PC-3 (cell line): ENCODE results near the gene NEDD4L. TPM values are rescaled to one million over a fixed set of nuclear protein-coding genes. Genes with fewer than 3 reads are reported as not detected.

Experiments used
- ATAC-seq: fragments of 200-7000 bp; cut with Tn5 transposase; 2 replicates; pipeline ENCODE4 v1.9.1; 2020; ENCODE audit warnings: mild to moderate bottlenecking, moderate library complexity
- BruUV-seq: library from RNA; stranded (reverse); fragments of 400-500 nt; replicated peaks from 2 replicates; lab custom pipeline; 2021; lab: Mats Ljungman, UMichigan
- CTCF ChIA-PET: fragments of 300-600 bp; sonication (Branson Sonifier 250); formaldehyde crosslinking; loops from one replicate; lab custom pipeline; 2022; ENCODE audit warnings: antibody characterized with exemption; lab: Charles Lee
- POLR2A ChIA-PET: fragments of 300-600 bp; sonication (Branson Sonifier 250); formaldehyde crosslinking; loops from one replicate; lab custom pipeline; 2022; ENCODE audit warnings: antibody characterized with exemption; ENCODE audit not compliant: unreplicated experiment; lab: Charles Lee
- DNase-seq: peaks from one replicate; pipeline ENCODE4 v3.0.0-alpha.2; 2015
- H2AFZ ChIP-seq: fragments of 300-600 bp; sonication (generic); 2 replicates; pipeline ENCODE4 v1.6.0; 2016; ENCODE audit warnings: antibody characterized with exemption, low read length
- H3F3A ChIP-seq: fragments of 300-600 bp; sonication (generic); one replicate; pipeline ENCODE4 v1.6.0; 2017; ENCODE audit warnings: antibody characterized with exemption, low read length, control low read depth, mild to moderate bottlenecking; ENCODE audit not compliant: unreplicated experiment
- H3K27ac ChIP-seq: fragments of 300-600 bp; sonication (generic); 2 replicates; pipeline ENCODE4 v1.5.1; 2016; ENCODE audit warnings: mild to moderate bottlenecking, low read length
- H3K27me3 ChIP-seq: fragments of 300-600 bp; sonication (generic); 2 replicates; pipeline ENCODE4 v1.6.1; 2016; ENCODE audit warnings: low read length, mixed read lengths
- H3K36me3 ChIP-seq: fragments of 300-600 bp; sonication (generic); 2 replicates; pipeline ENCODE4 v1.6.1; 2016; ENCODE audit warnings: low read depth, mixed run types, low read length, mixed read lengths
- H3K4me1 ChIP-seq: fragments of 300-600 bp; sonication (generic); 2 replicates; pipeline ENCODE4 v1.5.1; 2016; ENCODE audit warnings: low read length; ENCODE audit not compliant: insufficient read depth
- H3K4me2 ChIP-seq: fragments of 300-600 bp; sonication (generic); 2 replicates; pipeline ENCODE4 v1.6.0; 2016; ENCODE audit warnings: low read length
- H3K4me3 ChIP-seq: fragments of 300-600 bp; sonication (generic); 2 replicates; pipeline ENCODE4 v1.5.1; 2016; ENCODE audit warnings: mild to moderate bottlenecking, low read length, mixed read lengths
- H3K79me2 ChIP-seq: fragments of 300-600 bp; sonication (generic); 2 replicates; pipeline ENCODE4 v1.6.1; 2017; ENCODE audit warnings: low read length, mixed read lengths
- H3K9ac ChIP-seq: fragments of 300-600 bp; sonication (generic); 2 replicates; pipeline ENCODE4 v1.6.0; 2016; ENCODE audit warnings: mild to moderate bottlenecking, low read length
- H3K9me2 ChIP-seq: fragments of 300-600 bp; sonication (generic); replicated peaks from 2 replicates; pipeline ENCODE4 v1.6.1; 2016; ENCODE audit warnings: mixed run types, low read length, mixed read lengths
- H3K9me3 ChIP-seq: fragments of 300-600 bp; sonication (generic); 2 replicates; pipeline ENCODE4 v1.6.1; 2016; ENCODE audit warnings: low read length, mixed read lengths
- H4K20me1 ChIP-seq: fragments of 300-600 bp; sonication (generic); 2 replicates; pipeline ENCODE4 v1.6.1; 2016; ENCODE audit warnings: low read length, mixed read lengths
- EZH2 ChIP-seq: fragments of 300-600 bp; sonication (generic); IDR thresholded peaks from one replicate; pipeline ENCODE4 v1.6.1; 2017; ENCODE audit warnings: antibody characterized with exemption, mild to moderate bottlenecking, low read length; ENCODE audit not compliant: unreplicated experiment
- EZH2phosphoT487 ChIP-seq: fragments of 300-600 bp; sonication (generic); IDR thresholded peaks from 2 replicates; pipeline ENCODE4 v1.6.1; 2018; ENCODE audit warnings: mild to moderate bottlenecking, antibody characterized with exemption, low read length, borderline replicate concordance
- intact Hi-C: fragments of 100-400 bp; cut with micrococcal nuclease; formaldehyde crosslinking; loops from 2 replicates; pipeline ENCODE4 v1.9.0; 2023
- total RNA-seq: library from RNA; depleted of rRNA; stranded (reverse); fragments of >200 nt; gene quantifications from 2 replicates; pipeline ENCODE4 v1.2.3, GENCODE V29; 2014
- TF ChIP-seq, protein P1 (sequence below): fragments of 300-600 bp; sonication (generic); conservative IDR thresholded peaks from 2 replicates; pipeline ENCODE4 v1.5.1; 2017; ENCODE audit warnings: antibody characterized with exemption, low read depth, mild to moderate bottlenecking, low read length

The NEDD4L gene
- total RNA-seq, 1 experiment from 2014 or later = 105 TPM

DNA sequence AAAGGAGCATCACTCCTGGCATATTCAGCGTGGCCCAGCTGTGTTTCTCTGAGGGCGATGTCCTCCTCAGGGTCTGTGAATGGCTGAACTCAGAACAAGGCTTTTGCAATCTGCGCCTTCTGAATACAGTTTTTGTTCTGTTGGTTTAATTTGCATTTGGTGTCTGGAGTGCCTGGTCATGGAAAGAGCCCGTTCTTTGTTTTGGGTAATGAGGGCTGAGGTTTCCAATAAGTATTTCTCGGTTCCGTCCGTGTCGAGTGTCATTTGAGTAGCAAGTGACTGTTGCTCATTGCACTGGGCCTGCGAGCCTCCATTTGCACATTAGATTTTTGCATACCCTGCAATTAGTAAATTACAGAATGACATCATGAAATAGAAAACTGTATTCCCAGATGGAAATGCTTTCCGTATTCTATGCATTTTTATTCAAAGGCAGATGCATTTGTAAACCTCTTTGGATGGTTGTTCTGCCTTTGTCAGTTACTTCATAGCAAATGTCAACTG lies 57.3 kb downstream of the NEDD4L start:
- Histone ChIP-seq H3K27me3 (no peaks in the 10 kb centered on the region), H3K9ac (no peak overlapping the region), H4K20me1 (no peaks in the 10 kb centered on the region), H2AFZ (no peak overlapping the region), H3K9me3 (no peaks in the 10 kb centered on the region), H3K4me1 (no peaks in the 10 kb centered on the region), H3K4me2 (no peak overlapping the region), H3K79me2 (peaks cover 37% of the 10 kb centered on the region), H3K36me3 (no peaks in the 10 kb centered on the region), H3K9me2 (no peaks in the 10 kb centered on the region), H3F3A (no peaks in the 10 kb centered on the region), H3K4me3 (no peak overlapping the region), H3K27ac (no peak overlapping the region)
- ChIA-PET CTCF (no interaction called here), POLR2A (no interaction called here)
- no peak for ATAC-seq
- no TSS peak for BruUV-seq
- TF ChIP-seq EZH2 (no peak), EZH2phosphoT487 (no peak)
- TF ChIP-seq, protein P1, sequence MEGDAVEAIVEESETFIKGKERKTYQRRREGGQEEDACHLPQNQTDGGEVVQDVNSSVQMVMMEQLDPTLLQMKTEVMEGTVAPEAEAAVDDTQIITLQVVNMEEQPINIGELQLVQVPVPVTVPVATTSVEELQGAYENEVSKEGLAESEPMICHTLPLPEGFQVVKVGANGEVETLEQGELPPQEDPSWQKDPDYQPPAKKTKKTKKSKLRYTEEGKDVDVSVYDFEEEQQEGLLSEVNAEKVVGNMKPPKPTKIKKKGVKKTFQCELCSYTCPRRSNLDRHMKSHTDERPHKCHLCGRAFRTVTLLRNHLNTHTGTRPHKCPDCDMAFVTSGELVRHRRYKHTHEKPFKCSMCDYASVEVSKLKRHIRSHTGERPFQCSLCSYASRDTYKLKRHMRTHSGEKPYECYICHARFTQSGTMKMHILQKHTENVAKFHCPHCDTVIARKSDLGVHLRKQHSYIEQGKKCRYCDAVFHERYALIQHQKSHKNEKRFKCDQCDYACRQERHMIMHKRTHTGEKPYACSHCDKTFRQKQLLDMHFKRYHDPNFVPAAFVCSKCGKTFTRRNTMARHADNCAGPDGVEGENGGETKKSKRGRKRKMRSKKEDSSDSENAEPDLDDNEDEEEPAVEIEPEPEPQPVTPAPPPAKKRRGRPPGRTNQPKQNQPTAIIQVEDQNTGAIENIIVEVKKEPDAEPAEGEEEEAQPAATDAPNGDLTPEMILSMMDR = no peak
- DNase-seq = no peak
- intact Hi-C loops = no loop called here

DNA sequence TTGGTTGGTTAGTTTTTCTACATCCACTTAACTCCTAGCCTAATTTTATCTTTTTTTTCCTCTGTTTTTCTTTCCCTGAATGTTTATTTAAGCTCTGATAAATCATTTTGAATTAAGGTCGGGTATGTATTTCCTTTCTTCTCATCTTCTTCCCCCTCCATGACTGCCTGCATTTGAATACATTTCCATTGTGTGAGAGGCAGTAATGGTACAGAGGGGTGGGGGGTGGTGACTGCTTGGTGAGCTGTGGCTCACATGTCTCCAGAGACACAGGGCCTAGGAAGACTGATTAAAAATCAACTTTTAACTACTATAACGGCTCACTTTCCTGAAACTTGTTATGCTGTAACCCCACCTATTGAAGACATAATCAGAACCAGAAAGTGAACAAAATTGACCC lies 58.0 kb downstream of the NEDD4L start:
- Histone ChIP-seq H3K79me2 (peaks cover 39% of the 10 kb centered on the region), H3K27ac (no peak overlapping the region), H3K4me1 (no peaks in the 10 kb centered on the region), H3K9me2 (no peaks in the 10 kb centered on the region), H3K4me3 (no peak overlapping the region), H3F3A (no peaks in the 10 kb centered on the region), H4K20me1 (no peaks in the 10 kb centered on the region), H3K36me3 (no peaks in the 10 kb centered on the region), H3K4me2 (no peak overlapping the region), H3K9me3 (no peaks in the 10 kb centered on the region), H3K27me3 (no peaks in the 10 kb centered on the region), H2AFZ (no peak overlapping the region), H3K9ac (no peak overlapping the region)
- no TSS peak for BruUV-seq
- ChIA-PET POLR2A (no interaction called here), CTCF (no interaction called here)
- intact Hi-C loops = no loop called here
- DNase-seq (no peak), ATAC-seq (no peak)
- TF ChIP-seq EZH2phosphoT487 = no peak
- TF ChIP-seq, protein P1 = no peak
- no peak for TF ChIP-seq EZH2

DNA sequence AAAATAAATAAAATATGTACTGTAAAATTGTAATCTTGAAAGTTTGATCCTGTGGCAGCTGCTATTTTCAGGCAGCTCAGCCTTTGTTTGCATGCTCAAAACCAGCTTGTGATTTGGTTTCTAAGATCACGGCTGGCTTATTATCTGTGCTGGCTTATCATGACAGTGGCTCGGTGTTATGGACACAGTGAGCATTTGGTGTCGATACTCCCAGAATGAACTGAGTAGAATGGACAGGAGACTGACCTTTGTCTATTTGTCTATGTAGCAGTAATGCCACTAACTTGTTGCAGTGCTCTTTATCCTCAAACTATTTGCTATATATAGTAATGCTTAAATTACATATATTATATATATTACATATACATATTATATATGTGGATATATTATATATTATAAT lies 58.8 kb downstream of the NEDD4L start:
- POLR2A ChIA-PET = no interaction called here
- Histone ChIP-seq H3K27me3 (no peaks in the 10 kb centered on the region), H2AFZ (no peak overlapping the region), H3K9me3 (no peaks in the 10 kb centered on the region), H3F3A (no peaks in the 10 kb centered on the region), H3K36me3 (no peaks in the 10 kb centered on the region), H3K4me1 (no peaks in the 10 kb centered on the region), H3K79me2 (peaks cover 38% of the 10 kb centered on the region), H3K4me3 (no peak overlapping the region), H3K9me2 (no peaks in the 10 kb centered on the region), H3K27ac (no peak overlapping the region), H3K9ac (no peak overlapping the region), H3K4me2 (no peak overlapping the region), H4K20me1 (no peaks in the 10 kb centered on the region)
- intact Hi-C loops = no loop called here
- TF ChIP-seq, protein P1 = no peak
- TF ChIP-seq EZH2phosphoT487 (no peak), EZH2 (no peak)
- no TSS peak for BruUV-seq
- CTCF ChIA-PET = no interaction called here
- ATAC-seq (no peak), DNase-seq (no peak)
